Mesenteric fat pad (tissue), 1 donor: ENCODE results near the gene IFT172. TPM values are rescaled to one million over a fixed set of nuclear protein-coding genes. Genes with fewer than 3 reads are reported as not detected.

ENCODE experiments used
- DNase-seq: peaks from one replicate; pipeline ENCODE4 v3.0.0-alpha.2; 2020; ENCODE audit warnings: low spot score
- total RNA-seq: library from RNA; stranded (reverse); fragmentation: NEBNext Ultra II Directional; extraction: Animal tissue kit (Norgen Biotek cat#: 25700); gene quantifications from one replicate; pipeline ENCODE4 v1.2.1, GENCODE V29; 2021
- donor health status: DM: yes; HTN: yes; CAD: no.

IFT172 gene
- total RNA-seq, 1 donor from 2014 or later, result 21.4 TPM

GRCh38 chr2:27428213-27428977, 61.1 kb downstream of the IFT172 start, which contains the start of gene NRBP1:
Gene NRBP1, plus strand, starts transcription at chr2:27428631. Its CDS starts 4,643 bp downstream, at chr2:27433274.
- DNase-seq, result peak; percentile 98

- DNase-seq, result no peak
Observed at GRCh38 chr2:27427863-27428212, 61.7 kb downstream of the IFT172 start.

GRCh38 chr2:27425039-27425438, 64.5 kb downstream of the IFT172 start:
- DNase-seq, result peak; percentile 57

- DNase-seq, result no peak
Observed at GRCh38 chr2:27422958-27423357, 66.6 kb downstream of the IFT172 start.

- no peak for DNase-seq
Observed at GRCh38 chr2:27421660-27422250, 67.8 kb downstream of the IFT172 start.

- DNase-seq, result no peak
Observed at GRCh38 chr2:27420996-27421395, 68.5 kb downstream of the IFT172 start.

- DNase-seq, result no peak
Observed at GRCh38 chr2:27416151-27416550, 73.4 kb downstream of the IFT172 start.

- DNase-seq, result peak; percentile 69
Observed at GRCh38 chr2:27412419-27413152, 77.0 kb downstream of the IFT172 start.

GRCh38 chr2:27409321-27410073, 80.0 kb downstream of the IFT172 start, which contains the start of gene PPM1G:
Gene PPM1G, minus strand, starts transcription at chr2:27409591. Its CDS starts 169 bp downstream, at chr2:27409422.
- peak; percentile 98 for DNase-seq

- DNase-seq, result peak; percentile 26
Observed at GRCh38 chr2:27408601-27409320, 80.8 kb downstream of the IFT172 start.

GRCh38 chr2:27407798-27408491, 81.6 kb downstream of the IFT172 start:
- DNase-seq, result peak; percentile 30

GRCh38 chr2:27400348-27401135, 89.0 kb downstream of the IFT172 start:
- DNase-seq, result peak; percentile 12

- DNase-seq, result peak; percentile 43
Observed at GRCh38 chr2:27398962-27399361, 90.6 kb downstream of the IFT172 start.

Other genes starting within 250 kb of the IFT172 start
- not detected for gene SLC30A3, start 226.7 kb downstream of the IFT172 start, total RNA-seq
- not detected for gene DNAJC5G, start 214.3 kb downstream of the IFT172 start, total RNA-seq
- gene TRIM54, start 207.3 kb downstream of the IFT172 start, total RNA-seq, result not detected
- gene UCN, start 181.3 kb downstream of the IFT172 start, total RNA-seq, result 1.0 TPM
- 61.9 TPM for gene MPV17, start 166.6 kb downstream of the IFT172 start, total RNA-seq
- gene GTF3C2, start 133.0 kb downstream of the IFT172 start, total RNA-seq, result 44.8 TPM
- gene EIF2B4, start 119.4 kb downstream of the IFT172 start, total RNA-seq, result 47.0 TPM
- 110 TPM for gene SNX17, start 119.1 kb downstream of the IFT172 start, total RNA-seq
- 20.7 TPM for gene ZNF513, start 109.0 kb downstream of the IFT172 start, total RNA-seq
- gene PPM1G, start 80.2 kb downstream of the IFT172 start, total RNA-seq, result 56.7 TPM
- 92.9 TPM for gene NRBP1, start 61.1 kb downstream of the IFT172 start, total RNA-seq
- gene KRTCAP3, start 47.4 kb downstream of the IFT172 start, total RNA-seq, result 0.48 TPM
- gene FNDC4, start 5.5 kb upstream of the IFT172 start, total RNA-seq, result 136 TPM
- 4.2 TPM for gene GCKR, start 7.1 kb upstream of the IFT172 start, total RNA-seq
- 16.6 TPM for gene ZNF512, start 93.3 kb upstream of the IFT172 start, total RNA-seq
- gene CCDC121, start 139.3 kb upstream of the IFT172 start, total RNA-seq, result 2.2 TPM
- 23.1 TPM for gene GPN1, start 139.3 kb upstream of the IFT172 start, total RNA-seq
- gene SUPT7L, start 173.9 kb upstream of the IFT172 start, total RNA-seq, result 28.1 TPM
- 18.0 TPM for gene SLC4A1AP, start 174.1 kb upstream of the IFT172 start, total RNA-seq